ENCODE measurements around the gene C1GALT1. TPM values are rescaled to one million over a fixed set of nuclear protein-coding genes. Genes with fewer than 3 reads are reported as not detected.

C1GALT1 gene
- total RNA-seq, 1 donor from 2014 or later: 8.4 TPM

- Histone ChIP-seq H3K9me3 (ENCODE audit: control insufficient read depth in 3 of 3, low read length in 3 of 3) (no peaks in the 10 kb centered on the region), H3K9ac (ENCODE audit: low read depth in 1 of 3, low read length in 3 of 3) (no peak overlapping the region), H3K27ac (ENCODE audit: low read depth, low read length) (no peak overlapping the region), H3K4me1 (ENCODE audit: control insufficient read depth in 3 of 3, insufficient read depth in 3 of 3, low read length in 3 of 3) (no peaks in the 10 kb centered on the region), H3K36me3 (ENCODE audit: control insufficient read depth in 3 of 3, insufficient read depth in 3 of 3, low read length in 3 of 3) (no peaks in the 10 kb centered on the region), H3K27me3 (ENCODE audit: control insufficient read depth in 3 of 3, insufficient read depth in 3 of 3, low read length in 3 of 3) (no peaks in the 10 kb centered on the region), H3K4me3 (ENCODE audit: low read length in 3 of 3) (no peak overlapping the region)
Observed at GRCh38 chr7:7210475-7211237, 28.3 kb downstream of the C1GALT1 start.

- Histone ChIP-seq H3K27ac (ENCODE audit: low read depth, low read length) (no peak overlapping the region), H3K4me3 (ENCODE audit: low read length in 3 of 3) (no peak overlapping the region), H3K9ac (ENCODE audit: low read depth in 1 of 3, low read length in 3 of 3) (no peak overlapping the region), H3K9me3 (ENCODE audit: control insufficient read depth in 3 of 3, low read length in 3 of 3) (no peaks in the 10 kb centered on the region), H3K27me3 (ENCODE audit: control insufficient read depth in 3 of 3, insufficient read depth in 3 of 3, low read length in 3 of 3) (no peaks in the 10 kb centered on the region), H3K4me1 (ENCODE audit: control insufficient read depth in 3 of 3, insufficient read depth in 3 of 3, low read length in 3 of 3) (no peaks in the 10 kb centered on the region), H3K36me3 (ENCODE audit: control insufficient read depth in 3 of 3, insufficient read depth in 3 of 3, low read length in 3 of 3) (peaks cover under 1 to 7% (median 2%) of the 10 kb centered on the region in 3 donors)
Observed at GRCh38 chr7:7212612-7213011, 30.3 kb downstream of the C1GALT1 start.

GRCh38 chr7:7214398-7215347 is 32.3 kb downstream of the C1GALT1 start:
- Histone ChIP-seq H3K9me3 (ENCODE audit: control insufficient read depth in 3 of 3, low read length in 3 of 3) (no peaks in the 10 kb centered on the region), H3K4me3 (ENCODE audit: low read length in 3 of 3) (no peak overlapping the region), H3K9ac (ENCODE audit: low read depth in 1 of 3, low read length in 3 of 3) (no peak overlapping the region), H3K27ac (ENCODE audit: low read depth, low read length) (no peak overlapping the region), H3K36me3 (ENCODE audit: control insufficient read depth in 3 of 3, insufficient read depth in 3 of 3, low read length in 3 of 3) (peaks cover 5 to 7% (median 7%) of the 10 kb centered on the region in 3 donors), H3K27me3 (ENCODE audit: control insufficient read depth in 3 of 3, insufficient read depth in 3 of 3, low read length in 3 of 3) (no peaks in the 10 kb centered on the region), H3K4me1 (ENCODE audit: control insufficient read depth in 3 of 3, insufficient read depth in 3 of 3, low read length in 3 of 3) (no peaks in the 10 kb centered on the region)

- H3K9ac ChIP-seq (ENCODE audit: low read depth in 1 of 3, low read length in 3 of 3): no peak overlapping the region
- H3K9me3 ChIP-seq (ENCODE audit: control insufficient read depth in 3 of 3, low read length in 3 of 3): no peaks in the 10 kb centered on the region
- no peaks in the 10 kb centered on the region for H3K4me1 ChIP-seq (ENCODE audit: control insufficient read depth in 3 of 3, insufficient read depth in 3 of 3, low read length in 3 of 3)
Observed at GRCh38 chr7:7216279-7216678, 33.9 kb downstream of the C1GALT1 start.

GRCh38 chr7:7219216-7219615 is 36.9 kb downstream of the C1GALT1 start:
- Histone ChIP-seq H3K9ac (ENCODE audit: low read depth in 1 of 3, low read length in 3 of 3) (no peak overlapping the region), H3K4me3 (ENCODE audit: low read length in 3 of 3) (no peak overlapping the region), H3K4me1 (ENCODE audit: control insufficient read depth in 3 of 3, insufficient read depth in 3 of 3, low read length in 3 of 3) (peaks cover 0 to 4% (median 0%) of the 10 kb centered on the region in 3 donors), H3K27ac (ENCODE audit: low read depth, low read length) (no peak overlapping the region), H3K36me3 (ENCODE audit: control insufficient read depth in 3 of 3, insufficient read depth in 3 of 3, low read length in 3 of 3) (peaks cover 5 to 7% (median 7%) of the 10 kb centered on the region in 3 donors), H3K27me3 (ENCODE audit: control insufficient read depth in 3 of 3, insufficient read depth in 3 of 3, low read length in 3 of 3) (no peaks in the 10 kb centered on the region), H3K9me3 (ENCODE audit: control insufficient read depth in 3 of 3, low read length in 3 of 3) (no peaks in the 10 kb centered on the region)

More at GRCh38 chr7:7216279-7216678, 33.9 kb downstream of the C1GALT1 start:
- no peak overlapping the region for H3K4me3 ChIP-seq (ENCODE audit: low read length in 3 of 3)
- H3K27me3 ChIP-seq (ENCODE audit: control insufficient read depth in 3 of 3, insufficient read depth in 3 of 3, low read length in 3 of 3): no peaks in the 10 kb centered on the region
- H3K27ac ChIP-seq (ENCODE audit: low read depth, low read length): no peak overlapping the region
- peaks cover 5 to 7% (median 7%) of the 10 kb centered on the region in 3 donors for H3K36me3 ChIP-seq (ENCODE audit: control insufficient read depth in 3 of 3, insufficient read depth in 3 of 3, low read length in 3 of 3)

GRCh38 chr7:7220821-7221220 is 38.5 kb downstream of the C1GALT1 start:
- Histone ChIP-seq H3K4me1 (ENCODE audit: control insufficient read depth in 3 of 3, insufficient read depth in 3 of 3, low read length in 3 of 3) (peaks cover 0 to 4% (median 0%) of the 10 kb centered on the region in 3 donors), H3K36me3 (ENCODE audit: control insufficient read depth in 3 of 3, insufficient read depth in 3 of 3, low read length in 3 of 3) (peaks cover 5 to 7% (median 7%) of the 10 kb centered on the region in 3 donors), H3K27ac (ENCODE audit: low read depth, low read length) (no peak overlapping the region), H3K9me3 (ENCODE audit: control insufficient read depth in 3 of 3, low read length in 3 of 3) (no peaks in the 10 kb centered on the region), H3K4me3 (ENCODE audit: low read length in 3 of 3) (no peak overlapping the region), H3K27me3 (ENCODE audit: control insufficient read depth in 3 of 3, insufficient read depth in 3 of 3, low read length in 3 of 3) (no peaks in the 10 kb centered on the region), H3K9ac (ENCODE audit: low read depth in 1 of 3, low read length in 3 of 3) (no peak overlapping the region)

- Histone ChIP-seq H3K4me3 (ENCODE audit: low read length in 3 of 3) (no peak overlapping the region), H3K9ac (ENCODE audit: low read depth in 1 of 3, low read length in 3 of 3) (no peak overlapping the region), H3K9me3 (ENCODE audit: control insufficient read depth in 3 of 3, low read length in 3 of 3) (no peaks in the 10 kb centered on the region), H3K4me1 (ENCODE audit: control insufficient read depth in 3 of 3, insufficient read depth in 3 of 3, low read length in 3 of 3) (peaks cover 0 to 4% (median 0%) of the 10 kb centered on the region in 3 donors), H3K27me3 (ENCODE audit: control insufficient read depth in 3 of 3, insufficient read depth in 3 of 3, low read length in 3 of 3) (no peaks in the 10 kb centered on the region), H3K36me3 (ENCODE audit: control insufficient read depth in 3 of 3, insufficient read depth in 3 of 3, low read length in 3 of 3) (peaks cover 3 to 7% (median 5%) of the 10 kb centered on the region in 3 donors), H3K27ac (ENCODE audit: low read depth, low read length) (no peak overlapping the region)
Observed at GRCh38 chr7:7221599-7222038, 39.3 kb downstream of the C1GALT1 start.

- no peak overlapping the region for H3K27ac ChIP-seq (ENCODE audit: low read depth, low read length)
- no peak overlapping the region for H3K9ac ChIP-seq (ENCODE audit: low read depth in 1 of 3, low read length in 3 of 3)
- H3K4me1 ChIP-seq (ENCODE audit: control insufficient read depth in 3 of 3, insufficient read depth in 3 of 3, low read length in 3 of 3): peaks cover 0 to 4% (median 0%) of the 10 kb centered on the region in 3 donors
- H3K9me3 ChIP-seq (ENCODE audit: control insufficient read depth in 3 of 3, low read length in 3 of 3): no peaks in the 10 kb centered on the region
- H3K4me3 ChIP-seq (ENCODE audit: low read length in 3 of 3): no peak overlapping the region
- peaks cover 0 to 2% (median 1%) of the 10 kb centered on the region in 3 donors for H3K36me3 ChIP-seq (ENCODE audit: control insufficient read depth in 3 of 3, insufficient read depth in 3 of 3, low read length in 3 of 3)
- no peaks in the 10 kb centered on the region for H3K27me3 ChIP-seq (ENCODE audit: control insufficient read depth in 3 of 3, insufficient read depth in 3 of 3, low read length in 3 of 3)
Observed at GRCh38 chr7:7223250-7223649, 40.9 kb downstream of the C1GALT1 start.

GRCh38 chr7:7226407-7226806 is 44.1 kb downstream of the C1GALT1 start:
- H3K4me1 ChIP-seq (ENCODE audit: control insufficient read depth in 3 of 3, insufficient read depth in 3 of 3, low read length in 3 of 3): peaks cover 0 to 4% (median 0%) of the 10 kb centered on the region in 3 donors
- H3K4me3 ChIP-seq (ENCODE audit: low read length in 3 of 3): no peak overlapping the region
- no peaks in the 10 kb centered on the region for H3K27me3 ChIP-seq (ENCODE audit: control insufficient read depth in 3 of 3, insufficient read depth in 3 of 3, low read length in 3 of 3)
- H3K27ac ChIP-seq (ENCODE audit: low read depth, low read length): no peak overlapping the region
- peaks cover 0 to 2% (median 0%) of the 10 kb centered on the region in 3 donors for H3K9me3 ChIP-seq (ENCODE audit: control insufficient read depth in 3 of 3, low read length in 3 of 3)
- H3K36me3 ChIP-seq (ENCODE audit: control insufficient read depth in 3 of 3, insufficient read depth in 3 of 3, low read length in 3 of 3): no peaks in the 10 kb centered on the region
- H3K9ac ChIP-seq (ENCODE audit: low read depth in 1 of 3, low read length in 3 of 3): no peak overlapping the region

Measured in skeletal muscle tissue (tissue), 4 donors.